Neural cell (in vitro differentiated cells): ENCODE data around the gene CNTNAP2. TPM values are rescaled to one million over a fixed set of nuclear protein-coding genes. Genes with fewer than 3 reads are reported as not detected.

ENCODE experiments used
- H2AFZ ChIP-seq: fragments of 200-600, 300-800 bp; sonication (generic), shearing (Covaris generic); 2 replicates; pipeline ENCODE4 v1.6.0; 2014; ENCODE audit warnings: low read depth, mild to moderate bottlenecking, antibody characterized with exemption, low read length, moderate library complexity
- H3F3A ChIP-seq: fragments of 200-600 bp; shearing (Covaris generic); 2 replicates; pipeline ENCODE4 v1.6.1; 2016; ENCODE audit warnings: mild to moderate bottlenecking, moderate library complexity, mixed read lengths, antibody characterized with exemption, low read length; ENCODE audit not compliant: insufficient read depth, poor library complexity, severe bottlenecking
- H3K27ac ChIP-seq: fragments of 200-600, 300-800 bp; sonication (generic), shearing (Covaris generic); 2 replicates; pipeline ENCODE4 v1.5.1; 2014; ENCODE audit warnings: mild to moderate bottlenecking, low read length, moderate library complexity
- H3K27me3 ChIP-seq: fragments of 300-800, 200-600 bp; sonication (generic), shearing (Covaris generic); 2 replicates; pipeline ENCODE4 v1.6.0; 2014; ENCODE audit warnings: mild to moderate bottlenecking, low read depth, low read length, moderate library complexity; ENCODE audit not compliant: insufficient read depth
- H3K36me3 ChIP-seq: fragments of 300-800, 200-600 bp; sonication (generic), shearing (Covaris generic); 2 replicates; pipeline ENCODE4 v1.5.1; 2014; ENCODE audit warnings: mild to moderate bottlenecking, antibody characterized with exemption, low read length, moderate library complexity; ENCODE audit not compliant: insufficient read depth
- H3K4me2 ChIP-seq: fragments of 300-800, 200-600 bp; sonication (generic), shearing (Covaris generic); 2 replicates; pipeline ENCODE4 v1.6.0; 2014; ENCODE audit warnings: mild to moderate bottlenecking, low read length
- H3K4me3 ChIP-seq: fragments of 300-800, 200-600 bp; sonication (generic), shearing (Covaris generic); 2 replicates; pipeline ENCODE4 v1.5.1; 2014; ENCODE audit warnings: mild to moderate bottlenecking, low read length, moderate library complexity
- H3K79me2 ChIP-seq: fragments of 200-600 bp; shearing (Covaris generic); replicated peaks from 2 replicates; pipeline ENCODE4 v1.6.0; 2014; ENCODE audit warnings: mild to moderate bottlenecking, low read length, moderate library complexity; ENCODE audit not compliant: insufficient read depth
- H3K9ac ChIP-seq: fragments of 300-800, 200-600 bp; sonication (generic), shearing (Covaris generic); 2 replicates; pipeline ENCODE4 v1.6.1; 2016; ENCODE audit warnings: mild to moderate bottlenecking, low read length, mixed read lengths
- H3K9me2 ChIP-seq: fragments of 200-600 bp; shearing (Covaris generic); 2 replicates; pipeline ENCODE4 v1.6.1; 2016; ENCODE audit warnings: mild to moderate bottlenecking, low read length, mixed read lengths; ENCODE audit not compliant: insufficient read depth
- H3K9me3 ChIP-seq: fragments of 200-600, 300-800 bp; sonication (generic), shearing (Covaris generic); 2 replicates; pipeline ENCODE4 v1.6.1; 2016; ENCODE audit warnings: mild to moderate bottlenecking, mixed run types, low read length, moderate library complexity, mixed read lengths
- H4K20me1 ChIP-seq: fragments of 200-600 bp; shearing (Covaris generic); 2 replicates; pipeline ENCODE4 v1.6.1; 2016; ENCODE audit warnings: mild to moderate bottlenecking, mixed run types; ENCODE audit not compliant: insufficient read depth
- CTCF ChIP-seq: fragments of 450-650 bp; IDR thresholded peaks from 2 replicates; pipeline ENCODE4 v1.5.1; 2014; ENCODE audit warnings: antibody characterized with exemption, mild to moderate bottlenecking, moderate library complexity; ENCODE audit not compliant: poor library complexity, severe bottlenecking
- EP300 ChIP-seq: fragments of 450-650 bp; conservative IDR thresholded peaks from 2 replicates; pipeline ENCODE4 v1.6.1; 2014; ENCODE audit warnings: antibody characterized with exemption, mild to moderate bottlenecking, moderate library complexity; ENCODE audit not compliant: poor library complexity, severe bottlenecking
- EZH2 ChIP-seq: fragments of 200-600, 300-800 bp; shearing (Covaris generic), sonication (generic); IDR thresholded peaks from 2 replicates; pipeline ENCODE4 v1.6.1; 2014; ENCODE audit warnings: antibody characterized with exemption, low read length, borderline replicate concordance, mild to moderate bottlenecking; ENCODE audit not compliant: insufficient read depth, poor library complexity, severe bottlenecking
- MXI1 ChIP-seq: fragments of 450-650 bp; conservative IDR thresholded peaks from 2 replicates; pipeline ENCODE4 v1.6.1; 2014; ENCODE audit warnings: antibody characterized with exemption, mild to moderate bottlenecking; ENCODE audit not compliant: poor library complexity, severe bottlenecking
- POLR2AphosphoS5 ChIP-seq: IDR thresholded peaks from 2 replicates; pipeline ENCODE4 v1.6.1; 2012
- RAD21 ChIP-seq: fragments of 450-650 bp; conservative IDR thresholded peaks from 2 replicates; pipeline ENCODE4 v1.6.1; 2014; ENCODE audit warnings: antibody characterized with exemption, mild to moderate bottlenecking, moderate library complexity
- REST ChIP-seq: IDR thresholded peaks from 2 replicates; pipeline ENCODE4 v1.6.1; 2012; ENCODE audit warnings: borderline replicate concordance
- SMC3 ChIP-seq: fragments of 450-650 bp; conservative IDR thresholded peaks from 2 replicates; pipeline ENCODE4 v1.6.1; 2014; ENCODE audit warnings: antibody characterized with exemption, mild to moderate bottlenecking, moderate library complexity; ENCODE audit not compliant: poor library complexity
- TAF1 ChIP-seq: IDR thresholded peaks from 2 replicates; pipeline ENCODE4 v1.6.1; 2012; ENCODE audit warnings: low read depth
- polyA plus RNA-seq: library from polyadenylated mRNA; depleted of rRNA; stranded (reverse); fragments of >200 nt; gene quantifications from 2 replicates; pipeline ENCODE4 v1.2.3, GENCODE V29; 2014

The CNTNAP2 gene
- polyA plus RNA-seq, 1 donor from 2014 or later, result 276 TPM

- Histone ChIP-seq H2AFZ (no peak overlapping the region), H3K4me2 (peak overlapping the region; percentile 49), H3K79me2 (peaks cover 95% of the 10 kb centered on the region), H3K9me3 (no peaks in the 10 kb centered on the region), H4K20me1 (no peaks in the 10 kb centered on the region), H3K27me3 (no peaks in the 10 kb centered on the region), H3K4me3 (peak overlapping the region; percentile 85), H3K36me3 (peaks cover 3% of the 10 kb centered on the region), H3F3A (no peaks in the 10 kb centered on the region), H3K9me2 (no peaks in the 10 kb centered on the region), H3K27ac (peak overlapping the region; percentile 62), H3K9ac (peak overlapping the region; percentile 42)
- TF ChIP-seq EP300 (no peak), SMC3 (no peak), POLR2AphosphoS5 (no peak), REST (no peak), CTCF (no peak), TAF1 (no peak), RAD21 (no peak)
Measured at GRCh38 chr7:148344406-148344805, 2227.8 kb downstream of the CNTNAP2 start.

GRCh38 chr7:148347981-148348380 is 2231.4 kb downstream of the CNTNAP2 start:
- Histone ChIP-seq H3K9me3 (no peaks in the 10 kb centered on the region), H3K4me3 (no peak overlapping the region), H3K4me2 (no peak overlapping the region), H3K27ac (peak overlapping the region; percentile 17), H4K20me1 (no peaks in the 10 kb centered on the region), H3K27me3 (no peaks in the 10 kb centered on the region), H3K79me2 (peaks cover 93% of the 10 kb centered on the region), H3K36me3 (peaks cover 12% of the 10 kb centered on the region), H3F3A (no peaks in the 10 kb centered on the region), H3K9me2 (no peaks in the 10 kb centered on the region), H2AFZ (no peak overlapping the region), H3K9ac (no peak overlapping the region)
- TF ChIP-seq MXI1 (no peak), REST (no peak), POLR2AphosphoS5 (no peak), TAF1 (no peak), EP300 (no peak), SMC3 (no peak), RAD21 (no peak), CTCF (no peak), EZH2 (no peak)
